NB4 (cell line): ENCODE measurements around the gene ADCY1.
A peak's percentile ranks its signal among the peaks of the same experiment; 100 is the strongest.

Experiments
- DNase-seq: peaks from one replicate; pipeline ENCODE4 v3.0.0; 2010; ENCODE audit warnings: low read depth
- H3K4me3 ChIP-seq: one replicate; pipeline ENCODE4 v1.5.1; 2011; ENCODE audit warnings: mild to moderate bottlenecking, low read depth, low read length, moderate library complexity
- MYC ChIP-seq: IDR thresholded peaks from 2 replicates; pipeline ENCODE4 v1.6.1; 2011; ENCODE audit warnings: low read depth, low read length
- POLR2A ChIP-seq: IDR thresholded peaks from 2 replicates; pipeline ENCODE4 v1.6.1; 2011; ENCODE audit warnings: mild to moderate bottlenecking; ENCODE audit not compliant: insufficient read length; ENCODE audit errors: extremely low read depth
- TF ChIP-seq, protein P1 (sequence below): IDR thresholded peaks from 2 replicates; pipeline ENCODE4 v1.6.1; 2011; ENCODE audit warnings: low read depth, low read length
- TF ChIP-seq, protein P2 (sequence below): IDR thresholded peaks from one replicate; pipeline ENCODE4 v1.5.1; 2012; ENCODE audit warnings: low read depth, low read length

Gene ADCY1

GRCh38 chr7:45594745-45595535, 20.8 kb downstream of the ADCY1 start:
- no peak overlapping the region for H3K4me3 ChIP-seq
- TF ChIP-seq, protein P1, sequence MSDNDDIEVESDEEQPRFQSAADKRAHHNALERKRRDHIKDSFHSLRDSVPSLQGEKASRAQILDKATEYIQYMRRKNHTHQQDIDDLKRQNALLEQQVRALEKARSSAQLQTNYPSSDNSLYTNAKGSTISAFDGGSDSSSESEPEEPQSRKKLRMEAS, result no peak
- no peak for TF ChIP-seq POLR2A
- TF ChIP-seq, protein P2, sequence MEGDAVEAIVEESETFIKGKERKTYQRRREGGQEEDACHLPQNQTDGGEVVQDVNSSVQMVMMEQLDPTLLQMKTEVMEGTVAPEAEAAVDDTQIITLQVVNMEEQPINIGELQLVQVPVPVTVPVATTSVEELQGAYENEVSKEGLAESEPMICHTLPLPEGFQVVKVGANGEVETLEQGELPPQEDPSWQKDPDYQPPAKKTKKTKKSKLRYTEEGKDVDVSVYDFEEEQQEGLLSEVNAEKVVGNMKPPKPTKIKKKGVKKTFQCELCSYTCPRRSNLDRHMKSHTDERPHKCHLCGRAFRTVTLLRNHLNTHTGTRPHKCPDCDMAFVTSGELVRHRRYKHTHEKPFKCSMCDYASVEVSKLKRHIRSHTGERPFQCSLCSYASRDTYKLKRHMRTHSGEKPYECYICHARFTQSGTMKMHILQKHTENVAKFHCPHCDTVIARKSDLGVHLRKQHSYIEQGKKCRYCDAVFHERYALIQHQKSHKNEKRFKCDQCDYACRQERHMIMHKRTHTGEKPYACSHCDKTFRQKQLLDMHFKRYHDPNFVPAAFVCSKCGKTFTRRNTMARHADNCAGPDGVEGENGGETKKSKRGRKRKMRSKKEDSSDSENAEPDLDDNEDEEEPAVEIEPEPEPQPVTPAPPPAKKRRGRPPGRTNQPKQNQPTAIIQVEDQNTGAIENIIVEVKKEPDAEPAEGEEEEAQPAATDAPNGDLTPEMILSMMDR, result no peak
- TF ChIP-seq MYC, result no peak
- DNase-seq, result no peak

- no peak for DNase-seq
- no peak overlapping the region for H3K4me3 ChIP-seq
- TF ChIP-seq, protein P2, result no peak
- TF ChIP-seq MYC (no peak), POLR2A (no peak)
- TF ChIP-seq, protein P1, result no peak
Measured at GRCh38 chr7:45595809-45596664, 21.9 kb downstream of the ADCY1 start.

GRCh38 chr7:45596665-45597095, 22.5 kb downstream of the ADCY1 start:
- H3K4me3 ChIP-seq, result no peak overlapping the region
- no peak for DNase-seq
- TF ChIP-seq POLR2A (no peak), MYC (no peak)
- TF ChIP-seq, protein P1, result no peak
- TF ChIP-seq, protein P2, result no peak

GRCh38 chr7:45597286-45597984, 23.3 kb downstream of the ADCY1 start:
- no peak for TF ChIP-seq MYC
- TF ChIP-seq, protein P1, result no peak
- TF ChIP-seq, protein P2, result no peak
- no peak for TF ChIP-seq POLR2A
- H3K4me3 ChIP-seq, result no peak overlapping the region
- DNase-seq, result no peak

- TF ChIP-seq, protein P2, result no peak
- TF ChIP-seq POLR2A (no peak), MYC (no peak)
- TF ChIP-seq, protein P1, result no peak
- H3K4me3 ChIP-seq, result no peak overlapping the region
- peak; percentile 32 for DNase-seq
Measured at GRCh38 chr7:45598886-45599520, 24.8 kb downstream of the ADCY1 start.
